ENCODE measurements around the gene CSF1R. TPM values are rescaled to one million over a fixed set of nuclear protein-coding genes. Genes with fewer than 3 reads are reported as not detected.

The CSF1R gene
- total RNA-seq, 3 donors from 2014 or later = 9.0 to 39.0 (median 20.4) TPM

DNA sequence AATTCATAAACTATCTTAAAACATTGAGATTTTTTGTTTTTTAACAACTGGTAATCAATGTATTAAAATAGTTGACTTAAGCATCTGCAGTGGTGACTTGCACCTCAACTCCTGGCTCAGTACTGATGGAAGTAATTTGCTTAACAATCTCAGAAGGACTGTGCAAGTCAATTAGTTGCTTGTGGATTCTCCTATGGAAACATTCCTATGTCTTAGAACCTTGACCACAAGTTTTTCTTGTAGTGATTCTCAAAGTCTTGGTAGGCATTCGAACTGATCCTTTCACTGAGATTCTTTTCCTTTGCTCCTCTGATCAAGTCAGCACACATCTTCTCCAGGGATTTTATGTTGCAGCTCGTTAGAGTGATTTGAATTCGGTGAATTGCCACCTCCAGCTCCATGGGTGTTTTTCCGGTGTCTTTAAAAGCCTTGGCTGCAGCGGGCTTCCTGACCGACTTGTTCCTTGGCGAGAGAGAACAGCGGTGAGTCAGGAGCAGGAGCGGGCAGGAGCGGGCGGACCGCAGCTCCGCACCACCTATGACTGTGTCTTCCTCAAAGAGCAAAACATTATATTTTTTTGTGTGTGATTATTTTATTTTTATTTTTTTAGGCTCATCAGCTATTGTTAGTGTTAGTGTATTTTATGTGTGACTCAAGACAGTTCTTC lies 64.7 kb downstream of the CSF1R start:
- Histone ChIP-seq H3K9me3 (no peaks in the 10 kb centered on the region), H3K4me3 (no peak overlapping the region), H3K4me1 (ENCODE audit: low read depth) (no peaks in the 10 kb centered on the region), H3K36me3 (ENCODE audit: low read depth) (peaks cover 10% of the 10 kb centered on the region)
- TF ChIP-seq, protein P1, sequence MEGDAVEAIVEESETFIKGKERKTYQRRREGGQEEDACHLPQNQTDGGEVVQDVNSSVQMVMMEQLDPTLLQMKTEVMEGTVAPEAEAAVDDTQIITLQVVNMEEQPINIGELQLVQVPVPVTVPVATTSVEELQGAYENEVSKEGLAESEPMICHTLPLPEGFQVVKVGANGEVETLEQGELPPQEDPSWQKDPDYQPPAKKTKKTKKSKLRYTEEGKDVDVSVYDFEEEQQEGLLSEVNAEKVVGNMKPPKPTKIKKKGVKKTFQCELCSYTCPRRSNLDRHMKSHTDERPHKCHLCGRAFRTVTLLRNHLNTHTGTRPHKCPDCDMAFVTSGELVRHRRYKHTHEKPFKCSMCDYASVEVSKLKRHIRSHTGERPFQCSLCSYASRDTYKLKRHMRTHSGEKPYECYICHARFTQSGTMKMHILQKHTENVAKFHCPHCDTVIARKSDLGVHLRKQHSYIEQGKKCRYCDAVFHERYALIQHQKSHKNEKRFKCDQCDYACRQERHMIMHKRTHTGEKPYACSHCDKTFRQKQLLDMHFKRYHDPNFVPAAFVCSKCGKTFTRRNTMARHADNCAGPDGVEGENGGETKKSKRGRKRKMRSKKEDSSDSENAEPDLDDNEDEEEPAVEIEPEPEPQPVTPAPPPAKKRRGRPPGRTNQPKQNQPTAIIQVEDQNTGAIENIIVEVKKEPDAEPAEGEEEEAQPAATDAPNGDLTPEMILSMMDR (IDR thresholded peaks at IDR 0.05) = no peak
- intact Hi-C loops (cut with DNase I, micrococcal nuclease) = no loop called here
- ATAC-seq (no peak), DNase-seq (no peak)

DNA sequence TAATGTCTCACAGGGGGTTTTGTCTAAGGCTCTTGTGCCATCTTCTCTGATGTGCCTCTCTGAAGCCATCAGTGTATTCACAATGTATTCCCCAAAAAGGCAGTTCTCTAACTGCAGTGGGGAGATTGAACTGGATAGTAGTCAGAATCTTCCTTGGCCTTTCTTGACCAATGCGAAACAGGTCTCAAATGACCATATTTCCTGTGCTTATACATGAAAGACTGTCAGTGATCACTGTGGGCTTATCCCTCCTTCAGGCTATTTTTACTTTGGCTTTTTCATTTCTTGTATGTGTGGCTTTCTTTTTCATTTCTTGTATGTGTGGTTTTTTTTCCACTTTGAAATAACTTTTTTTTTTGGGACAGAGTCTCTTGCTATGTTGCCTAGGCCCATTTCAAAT lies 66.1 kb downstream of the CSF1R start:
- H3K36me3 ChIP-seq (ENCODE audit: low read depth) = peaks cover 10% of the 10 kb centered on the region
- no peak for ATAC-seq
- H3K4me3 ChIP-seq = no peak overlapping the region
- TF ChIP-seq, protein P1 (IDR thresholded peaks at IDR 0.05) = no peak
- intact Hi-C loops (cut with DNase I, micrococcal nuclease) = no loop called here
- H3K4me1 ChIP-seq (ENCODE audit: low read depth) = no peaks in the 10 kb centered on the region
- peaks cover 3% of the 10 kb centered on the region for H3K9me3 ChIP-seq
- no peak for DNase-seq

DNA sequence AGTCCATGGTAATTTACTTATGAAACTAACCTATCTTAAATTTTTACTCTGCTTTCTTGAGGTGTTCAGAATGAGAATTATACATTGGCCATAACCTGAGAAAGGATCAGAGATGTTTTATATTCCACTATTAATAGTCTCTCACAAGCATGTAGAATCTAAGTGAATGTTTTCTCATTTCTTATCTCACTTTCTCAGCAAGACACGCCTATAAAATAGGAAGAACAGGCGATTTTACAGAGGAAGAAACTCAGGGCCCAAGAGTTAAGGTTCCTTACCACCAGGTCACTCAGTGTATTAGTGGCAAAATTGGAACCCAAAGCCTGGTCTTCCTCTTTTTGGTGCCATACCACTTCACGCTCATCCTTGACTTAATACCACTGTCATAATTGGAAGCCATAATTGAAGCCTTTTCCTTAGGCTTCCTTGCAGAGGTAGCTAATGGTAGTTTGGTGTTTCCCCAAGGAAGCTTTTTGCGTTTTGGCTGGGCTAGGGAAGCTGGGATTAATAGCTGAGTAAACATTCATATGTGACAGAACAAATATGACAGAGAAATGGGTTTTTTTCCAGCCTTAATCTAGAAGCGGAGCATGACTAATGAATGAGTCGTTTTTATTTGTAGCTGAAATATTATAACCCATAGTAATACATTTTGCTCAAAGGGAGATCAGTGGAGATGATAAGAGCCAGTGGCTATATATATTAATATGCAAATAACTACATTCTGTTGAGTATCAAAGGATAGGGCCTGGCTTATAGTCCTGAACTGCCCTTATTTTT lies 68.9 kb downstream of the CSF1R start:
- Histone ChIP-seq H3K36me3 (ENCODE audit: low read depth) (peaks cover 10% of the 10 kb centered on the region), H3K4me1 (ENCODE audit: low read depth) (peaks cover 6% of the 10 kb centered on the region), H3K9me3 (peaks cover 3% of the 10 kb centered on the region), H3K4me3 (no peak overlapping the region)
- no peak for ATAC-seq
- TF ChIP-seq, protein P1 (IDR thresholded peaks at IDR 0.05) = no peak
- intact Hi-C loops (cut with DNase I, micrococcal nuclease) = no loop called here
- DNase-seq = no peak

GRCh38 chr5:150016537-150016936 lies 69.8 kb downstream of the CSF1R start:
- intact Hi-C loops (cut with DNase I, micrococcal nuclease) = no loop called here
- ATAC-seq (no peak), DNase-seq (no peak)
- TF ChIP-seq, protein P1 (IDR thresholded peaks at IDR 0.05) = no peak
- Histone ChIP-seq H3K4me1 (ENCODE audit: low read depth) (peaks cover 6% of the 10 kb centered on the region), H3K36me3 (ENCODE audit: low read depth) (peaks cover 10% of the 10 kb centered on the region), H3K4me3 (no peak overlapping the region), H3K9me3 (peaks cover 3% of the 10 kb centered on the region)

DNA sequence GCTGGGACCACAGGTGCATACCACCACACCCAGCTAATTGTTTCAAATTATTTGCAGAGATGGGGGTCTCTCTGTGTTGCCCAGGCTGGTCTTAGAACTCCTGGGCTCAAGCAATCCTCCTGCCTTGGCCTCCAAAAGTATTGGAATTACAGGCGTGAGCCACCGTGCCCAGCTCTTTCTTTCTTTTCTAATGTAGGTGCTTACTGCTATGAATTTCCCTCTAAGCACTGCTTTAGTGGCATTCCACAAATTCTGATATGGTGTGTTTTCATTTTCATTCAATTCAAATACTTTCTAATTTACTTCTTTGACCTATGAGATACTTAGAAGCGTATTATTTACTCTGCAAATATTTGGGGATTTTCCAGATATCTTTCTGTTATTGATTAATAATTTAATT lies 70.9 kb downstream of the CSF1R start:
- no peak for ATAC-seq
- intact Hi-C loops (cut with DNase I, micrococcal nuclease) = no loop called here

More for the DNA sequence above, 70.9 kb downstream of the CSF1R start:
- Histone ChIP-seq H3K36me3 (ENCODE audit: low read depth) (peaks cover 5% of the 10 kb centered on the region), H3K4me1 (ENCODE audit: low read depth) (peaks cover 6% of the 10 kb centered on the region), H3K4me3 (no peak overlapping the region), H3K9me3 (peaks cover 3% of the 10 kb centered on the region)
- DNase-seq = no peak
- TF ChIP-seq, protein P1 (IDR thresholded peaks at IDR 0.05) = no peak

Data from mucosa of descending colon (tissue), 3 donors.